ENCODE measurements around the gene ARHGAP18.

Gene ARHGAP18

GRCh38 chr6:129644567-129645015 is 65.4 kb downstream of the ARHGAP18 start:
- H3K36me3 ChIP-seq (ENCODE audit: insufficient read depth, low read length) = 0 out of 2 replicates have a peak, but pooled peaks cover 3% of the 10 kb centered on the region
- H3K79me2 ChIP-seq (ENCODE audit: control insufficient read depth, insufficient read depth, low read length, unreplicated experiment) = peaks cover 27% of the 10 kb centered on the region
- H3K4me1 ChIP-seq (ENCODE audit: control insufficient read depth, insufficient read depth, low read length, unreplicated experiment) = peaks cover 54% of the 10 kb centered on the region
- no peaks in the 10 kb centered on the region for H3K27me3 ChIP-seq (ENCODE audit: insufficient read depth, low read length)
- H3K4me3 ChIP-seq (ENCODE audit: low read depth, low read length) = peak overlapping the region; percentile 39
- H2AFZ ChIP-seq (ENCODE audit: low read length, unreplicated experiment) = no peak overlapping the region
- peak overlapping the region; percentile 81 for H3K27ac ChIP-seq (ENCODE audit: low read depth, low read length)

- Histone ChIP-seq H3K36me3 (ENCODE audit: insufficient read depth, low read length) (0 out of 2 replicates have a peak, but pooled peaks cover 3% of the 10 kb centered on the region), H2AFZ (ENCODE audit: low read length, unreplicated experiment) (no peak overlapping the region), H3K4me3 (ENCODE audit: low read depth, low read length) (no peak overlapping the region), H3K79me2 (ENCODE audit: control insufficient read depth, insufficient read depth, low read length, unreplicated experiment) (peaks cover 26% of the 10 kb centered on the region), H3K27me3 (ENCODE audit: insufficient read depth, low read length) (no peaks in the 10 kb centered on the region), H3K4me1 (ENCODE audit: control insufficient read depth, insufficient read depth, low read length, unreplicated experiment) (peaks cover 55% of the 10 kb centered on the region), H3K27ac (ENCODE audit: low read depth, low read length) (peak overlapping the region; percentile 81)
These were observed 66.0 kb downstream of the ARHGAP18 start for GRCh38 chr6:129643968-129644367.

- H3K27me3 ChIP-seq (ENCODE audit: insufficient read depth, low read length) = no peaks in the 10 kb centered on the region
- H3K4me1 ChIP-seq (ENCODE audit: control insufficient read depth, insufficient read depth, low read length, unreplicated experiment) = peaks cover 61% of the 10 kb centered on the region
- H3K79me2 ChIP-seq (ENCODE audit: control insufficient read depth, insufficient read depth, low read length, unreplicated experiment) = peaks cover 20% of the 10 kb centered on the region
- H3K27ac ChIP-seq (ENCODE audit: low read depth, low read length) = no peak overlapping the region
- H2AFZ ChIP-seq (ENCODE audit: low read length, unreplicated experiment) = no peak overlapping the region
- peaks cover 4% of the 10 kb centered on the region; the same call in 1 of the 2 replicates for H3K36me3 ChIP-seq (ENCODE audit: insufficient read depth, low read length)
- no peak overlapping the region for H3K4me3 ChIP-seq (ENCODE audit: low read depth, low read length)
These were observed 66.8 kb downstream of the ARHGAP18 start for GRCh38 chr6:129643176-129643575.

- peaks cover 55% of the 10 kb centered on the region for H3K4me1 ChIP-seq (ENCODE audit: control insufficient read depth, insufficient read depth, low read length, unreplicated experiment)
- no peaks in the 10 kb centered on the region for H3K27me3 ChIP-seq (ENCODE audit: insufficient read depth, low read length)
- no peak overlapping the region; the same call in 1 of the 2 replicates for H3K27ac ChIP-seq (ENCODE audit: low read depth, low read length)
- H3K4me3 ChIP-seq (ENCODE audit: low read depth, low read length) = no peak overlapping the region
- no peak overlapping the region for H2AFZ ChIP-seq (ENCODE audit: low read length, unreplicated experiment)
- H3K36me3 ChIP-seq (ENCODE audit: insufficient read depth, low read length) = peaks cover 9% of the 10 kb centered on the region; the same call in 1 of the 2 replicates
- H3K79me2 ChIP-seq (ENCODE audit: control insufficient read depth, insufficient read depth, low read length, unreplicated experiment) = peaks cover 13% of the 10 kb centered on the region
These were observed 67.7 kb downstream of the ARHGAP18 start for GRCh38 chr6:129642322-129642721.

GRCh38 chr6:129641344-129641743 is 68.6 kb downstream of the ARHGAP18 start:
- Histone ChIP-seq H3K36me3 (ENCODE audit: insufficient read depth, low read length) (peaks cover 9% of the 10 kb centered on the region; the same call in 1 of the 2 replicates), H2AFZ (ENCODE audit: low read length, unreplicated experiment) (no peak overlapping the region), H3K4me3 (ENCODE audit: low read depth, low read length) (no peak overlapping the region), H3K4me1 (ENCODE audit: control insufficient read depth, insufficient read depth, low read length, unreplicated experiment) (peaks cover 48% of the 10 kb centered on the region), H3K27me3 (ENCODE audit: insufficient read depth, low read length) (no peaks in the 10 kb centered on the region), H3K79me2 (ENCODE audit: control insufficient read depth, insufficient read depth, low read length, unreplicated experiment) (peaks cover 7% of the 10 kb centered on the region), H3K27ac (ENCODE audit: low read depth, low read length) (peak overlapping the region; percentile 47)

- H3K27ac ChIP-seq (ENCODE audit: low read depth, low read length) = no peak overlapping the region
- H3K4me1 ChIP-seq (ENCODE audit: control insufficient read depth, insufficient read depth, low read length, unreplicated experiment) = peaks cover 44% of the 10 kb centered on the region
- no peak overlapping the region for H2AFZ ChIP-seq (ENCODE audit: low read length, unreplicated experiment)
- peaks cover 15% of the 10 kb centered on the region; the same call in 1 of the 2 replicates for H3K36me3 ChIP-seq (ENCODE audit: insufficient read depth, low read length)
- peaks cover 7% of the 10 kb centered on the region for H3K79me2 ChIP-seq (ENCODE audit: control insufficient read depth, insufficient read depth, low read length, unreplicated experiment)
- no peak overlapping the region for H3K4me3 ChIP-seq (ENCODE audit: low read depth, low read length)
- H3K27me3 ChIP-seq (ENCODE audit: insufficient read depth, low read length) = no peaks in the 10 kb centered on the region
These were observed 71.3 kb downstream of the ARHGAP18 start for GRCh38 chr6:129638686-129639085.

GRCh38 chr6:129638055-129638684 is 71.8 kb downstream of the ARHGAP18 start:
- Histone ChIP-seq H3K4me3 (ENCODE audit: low read depth, low read length) (no peak overlapping the region), H3K27me3 (ENCODE audit: insufficient read depth, low read length) (no peaks in the 10 kb centered on the region), H3K27ac (ENCODE audit: low read depth, low read length) (no peak overlapping the region), H3K36me3 (ENCODE audit: insufficient read depth, low read length) (peaks cover 15% of the 10 kb centered on the region; the same call in 1 of the 2 replicates), H3K4me1 (ENCODE audit: control insufficient read depth, insufficient read depth, low read length, unreplicated experiment) (peaks cover 43% of the 10 kb centered on the region), H2AFZ (ENCODE audit: low read length, unreplicated experiment) (no peak overlapping the region), H3K79me2 (ENCODE audit: control insufficient read depth, insufficient read depth, low read length, unreplicated experiment) (peaks cover 7% of the 10 kb centered on the region)

GRCh38 chr6:129637340-129638054 is 72.5 kb downstream of the ARHGAP18 start:
- H3K36me3 ChIP-seq (ENCODE audit: insufficient read depth, low read length) = peaks cover 15% of the 10 kb centered on the region; the same call in 1 of the 2 replicates
- no peak overlapping the region for H3K4me3 ChIP-seq (ENCODE audit: low read depth, low read length)
- no peaks in the 10 kb centered on the region for H3K27me3 ChIP-seq (ENCODE audit: insufficient read depth, low read length)
- H2AFZ ChIP-seq (ENCODE audit: low read length, unreplicated experiment) = no peak overlapping the region
- peaks cover 7% of the 10 kb centered on the region for H3K79me2 ChIP-seq (ENCODE audit: control insufficient read depth, insufficient read depth, low read length, unreplicated experiment)
- no peak overlapping the region for H3K27ac ChIP-seq (ENCODE audit: low read depth, low read length)
- H3K4me1 ChIP-seq (ENCODE audit: control insufficient read depth, insufficient read depth, low read length, unreplicated experiment) = peaks cover 43% of the 10 kb centered on the region

- Histone ChIP-seq H3K79me2 (ENCODE audit: control insufficient read depth, insufficient read depth, low read length, unreplicated experiment) (peaks cover 4% of the 10 kb centered on the region), H3K36me3 (ENCODE audit: insufficient read depth, low read length) (peaks cover 12% of the 10 kb centered on the region; the same call in 1 of the 2 replicates), H3K27me3 (ENCODE audit: insufficient read depth, low read length) (no peaks in the 10 kb centered on the region), H3K4me1 (ENCODE audit: control insufficient read depth, insufficient read depth, low read length, unreplicated experiment) (peaks cover 27% of the 10 kb centered on the region), H3K27ac (ENCODE audit: low read depth, low read length) (peak overlapping the region; percentile 24; the same call in 1 of the 2 replicates), H2AFZ (ENCODE audit: low read length, unreplicated experiment) (no peak overlapping the region), H3K4me3 (ENCODE audit: low read depth, low read length) (no peak overlapping the region)
These were observed 74.4 kb downstream of the ARHGAP18 start for GRCh38 chr6:129635396-129636130.

GRCh38 chr6:129634411-129635230 is 75.4 kb downstream of the ARHGAP18 start:
- H3K79me2 ChIP-seq (ENCODE audit: control insufficient read depth, insufficient read depth, low read length, unreplicated experiment) = no peaks in the 10 kb centered on the region
- H3K27me3 ChIP-seq (ENCODE audit: insufficient read depth, low read length) = no peaks in the 10 kb centered on the region
- peaks cover 17% of the 10 kb centered on the region; the same call in 1 of the 2 replicates for H3K36me3 ChIP-seq (ENCODE audit: insufficient read depth, low read length)
- H3K4me3 ChIP-seq (ENCODE audit: low read depth, low read length) = no peak overlapping the region
- H3K4me1 ChIP-seq (ENCODE audit: control insufficient read depth, insufficient read depth, low read length, unreplicated experiment) = peaks cover 27% of the 10 kb centered on the region
- no peak overlapping the region for H2AFZ ChIP-seq (ENCODE audit: low read length, unreplicated experiment)
- H3K27ac ChIP-seq (ENCODE audit: low read depth, low read length) = no peak overlapping the region

All from ACC112 (cell line).